GM21786 (cell line): ENCODE data around the gene GSTCD.

Experiments used
- ATAC-seq: cut with Tn5 transposase; IDR thresholded peaks from one replicate; pipeline ENCODE4 v1.9.1; 2021; ENCODE audit not compliant: unreplicated experiment

GSTCD gene

DNA sequence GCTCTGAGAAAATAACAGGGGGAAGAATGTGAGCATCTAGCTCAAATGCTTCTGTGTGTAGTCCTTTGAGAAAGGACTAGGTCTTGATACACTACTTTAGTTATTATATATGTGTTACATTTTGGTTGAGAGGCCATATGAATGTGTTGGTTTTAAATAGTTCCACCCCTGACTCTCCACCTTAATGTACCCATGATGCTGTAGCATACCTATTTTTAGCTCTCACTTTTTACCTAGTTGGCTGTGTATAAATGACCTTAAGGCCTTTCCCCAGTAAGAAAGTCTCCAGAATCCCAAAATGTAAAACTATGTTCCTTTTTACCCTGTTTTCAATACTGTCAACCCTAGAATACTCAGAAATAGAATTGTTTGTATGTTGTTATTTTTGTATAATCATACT lies 166.6 kb downstream of the GSTCD start:
- no peak for ATAC-seq

DNA sequence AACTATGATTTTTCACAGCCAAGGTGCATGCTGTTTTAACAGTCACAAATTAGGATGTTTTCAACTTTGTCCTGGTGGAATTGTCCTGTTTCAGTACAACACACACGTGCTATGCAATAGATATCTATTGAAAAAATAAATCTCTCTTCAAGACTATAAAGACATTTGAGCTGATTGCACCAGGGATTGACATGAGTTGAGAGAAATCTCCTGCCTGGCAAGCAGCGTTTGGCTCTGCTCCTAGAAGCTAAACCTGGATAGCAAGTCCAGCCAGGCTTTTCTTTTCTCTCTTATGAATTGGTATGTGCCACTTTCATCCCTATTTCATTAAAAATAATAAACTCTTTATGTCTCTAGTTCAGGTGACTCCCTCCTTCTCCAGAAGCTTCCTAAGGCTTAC lies 170.1 kb downstream of the GSTCD start:
- no peak for ATAC-seq

DNA sequence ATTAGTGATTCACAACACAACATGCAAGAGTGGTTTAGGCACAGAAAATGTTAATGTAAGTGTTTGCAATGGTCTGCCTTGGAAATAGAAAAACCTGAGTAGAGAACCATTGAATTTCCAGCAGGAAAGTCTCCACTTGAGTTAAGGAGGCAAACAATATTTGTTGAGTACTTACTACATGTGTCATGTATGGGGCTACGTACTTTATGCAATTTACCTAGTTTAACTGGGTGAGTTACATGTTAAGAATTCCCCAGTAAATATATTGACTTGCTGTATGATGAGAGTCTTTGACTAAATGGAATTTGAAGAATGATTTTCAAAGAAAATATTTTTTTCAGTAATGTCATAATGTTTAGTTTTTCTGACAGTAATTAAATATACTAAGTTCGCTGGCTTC lies 178.9 kb downstream of the GSTCD start:
- ATAC-seq, result no peak

DNA sequence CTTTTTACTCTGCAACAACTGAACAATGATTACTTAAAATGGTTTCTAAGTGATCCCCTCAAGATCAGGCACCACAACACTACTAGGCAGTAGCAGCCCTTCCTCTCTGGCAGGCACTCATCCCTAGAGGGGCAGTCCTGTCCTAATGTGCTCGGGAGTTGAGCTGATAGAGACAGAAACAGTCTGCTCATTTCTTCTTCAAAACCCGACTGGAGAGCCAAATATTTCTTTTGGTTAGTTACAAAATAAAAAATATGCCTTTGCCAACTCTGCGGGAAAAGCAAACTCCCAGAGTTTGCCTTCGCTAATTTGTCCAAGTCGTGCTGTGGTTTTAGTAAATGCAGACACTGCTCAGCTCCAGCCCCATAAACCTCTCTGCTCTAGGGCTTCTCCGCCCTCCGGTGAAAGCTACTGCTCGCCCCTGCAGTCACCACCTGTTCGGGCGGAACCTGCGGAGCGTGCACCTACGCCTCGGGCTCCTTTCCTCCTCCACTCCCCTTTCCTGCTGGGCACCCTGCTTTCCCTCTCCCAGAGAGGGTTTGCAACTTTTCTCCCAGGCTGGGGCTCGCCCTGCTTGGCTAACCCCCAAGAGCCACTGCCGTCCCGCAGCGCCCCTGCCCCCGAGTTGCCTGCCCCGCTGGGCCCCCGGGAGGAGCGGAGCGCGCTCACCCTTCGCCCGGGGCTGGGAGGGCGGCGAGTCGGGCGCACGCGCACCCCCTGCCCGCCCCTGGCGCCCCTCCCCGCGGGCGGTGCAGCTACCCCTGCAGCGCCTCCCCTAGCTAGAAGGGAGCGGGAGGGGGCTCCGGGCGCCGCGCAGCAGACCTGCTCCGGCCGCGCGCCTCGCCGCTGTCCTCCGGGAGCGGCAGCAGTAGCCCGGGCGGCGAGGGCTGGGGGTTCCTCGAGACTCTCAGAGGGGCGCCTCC lies 186.3 kb downstream of the GSTCD start, which contains the start of gene NPNT:
NPNT (plus strand) TSS at position 812 of the 923 bp plus-strand sequence. CDS start 182 bp downstream, outside the sequence.
- peak; percentile 33 for ATAC-seq

DNA sequence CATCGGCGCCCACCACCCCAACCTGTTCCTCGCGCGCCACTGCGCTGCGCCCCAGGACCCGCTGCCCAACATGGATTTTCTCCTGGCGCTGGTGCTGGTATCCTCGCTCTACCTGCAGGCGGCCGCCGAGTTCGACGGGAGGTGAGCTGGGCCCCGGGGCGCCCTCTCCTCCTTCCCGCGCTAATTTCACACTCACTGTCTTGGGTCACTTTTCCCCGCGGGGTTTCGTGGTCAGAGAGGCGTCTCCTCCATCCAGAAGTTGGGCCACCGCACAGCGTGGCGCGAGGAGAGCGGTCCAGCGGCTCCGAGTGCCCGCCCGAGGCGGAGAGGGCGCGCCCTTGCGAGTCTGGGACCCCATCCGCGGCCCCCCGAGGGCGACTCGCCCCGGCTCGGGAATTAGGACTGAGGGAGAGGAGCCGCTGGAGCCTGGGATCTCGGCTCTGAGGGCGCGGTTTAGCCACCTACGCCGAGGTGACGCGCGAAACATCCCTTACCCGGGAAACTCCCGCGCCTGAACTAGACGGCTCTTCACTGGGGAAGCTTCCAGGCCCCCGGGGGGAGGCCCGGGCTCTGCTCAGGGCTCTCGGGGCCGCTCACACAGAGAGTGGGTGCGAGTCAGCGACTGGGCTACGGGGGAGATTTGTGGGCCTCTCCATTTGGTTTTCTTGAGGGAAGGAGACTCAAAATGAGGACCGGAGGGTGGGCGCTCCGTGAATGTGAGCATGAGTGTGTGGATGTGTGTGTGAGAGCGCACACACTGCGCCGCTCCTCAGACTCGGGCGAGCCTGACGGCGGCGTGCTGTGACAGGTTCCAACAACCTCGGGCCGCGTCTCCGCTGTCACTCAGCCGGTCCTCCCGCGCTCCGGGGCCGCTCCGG lies 187.2 kb downstream of the GSTCD start:
- peak; percentile 41 for ATAC-seq

DNA sequence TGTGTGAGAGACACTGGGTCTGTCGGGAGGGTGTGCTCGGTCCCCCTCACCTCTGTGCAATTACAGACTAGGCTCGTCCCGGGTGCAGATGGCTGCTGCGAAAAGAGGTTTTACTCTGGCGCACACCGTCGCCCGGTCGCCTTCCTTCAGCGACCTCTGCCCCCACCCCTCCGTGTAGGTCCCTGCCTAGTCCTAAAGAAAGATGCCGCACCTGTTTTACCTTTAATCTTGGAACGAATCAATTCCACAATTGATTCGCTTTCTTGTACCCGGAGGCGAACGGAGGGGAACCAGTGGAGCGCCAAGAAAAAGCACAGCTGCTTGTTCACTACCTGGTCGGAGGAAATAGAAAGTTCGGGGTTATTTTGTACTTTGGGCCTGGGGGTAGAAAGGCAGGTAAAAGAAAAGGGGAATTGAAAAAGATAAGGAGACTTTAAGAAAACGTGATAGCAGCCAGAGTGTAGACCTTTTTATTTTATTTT lies 187.9 kb downstream of the GSTCD start:
- ATAC-seq, result peak; percentile 23
